NCI-H446 treated with DMSO at 0.1 percent for 48 hours (cell line): Measurements from ENCODE around the gene KCND3.

ENCODE experiments used
- DNase-seq: peaks from one replicate; lab custom pipeline; 2025; lab: John Stamatoyannopoulos, UW

The KCND3 gene

DNA sequence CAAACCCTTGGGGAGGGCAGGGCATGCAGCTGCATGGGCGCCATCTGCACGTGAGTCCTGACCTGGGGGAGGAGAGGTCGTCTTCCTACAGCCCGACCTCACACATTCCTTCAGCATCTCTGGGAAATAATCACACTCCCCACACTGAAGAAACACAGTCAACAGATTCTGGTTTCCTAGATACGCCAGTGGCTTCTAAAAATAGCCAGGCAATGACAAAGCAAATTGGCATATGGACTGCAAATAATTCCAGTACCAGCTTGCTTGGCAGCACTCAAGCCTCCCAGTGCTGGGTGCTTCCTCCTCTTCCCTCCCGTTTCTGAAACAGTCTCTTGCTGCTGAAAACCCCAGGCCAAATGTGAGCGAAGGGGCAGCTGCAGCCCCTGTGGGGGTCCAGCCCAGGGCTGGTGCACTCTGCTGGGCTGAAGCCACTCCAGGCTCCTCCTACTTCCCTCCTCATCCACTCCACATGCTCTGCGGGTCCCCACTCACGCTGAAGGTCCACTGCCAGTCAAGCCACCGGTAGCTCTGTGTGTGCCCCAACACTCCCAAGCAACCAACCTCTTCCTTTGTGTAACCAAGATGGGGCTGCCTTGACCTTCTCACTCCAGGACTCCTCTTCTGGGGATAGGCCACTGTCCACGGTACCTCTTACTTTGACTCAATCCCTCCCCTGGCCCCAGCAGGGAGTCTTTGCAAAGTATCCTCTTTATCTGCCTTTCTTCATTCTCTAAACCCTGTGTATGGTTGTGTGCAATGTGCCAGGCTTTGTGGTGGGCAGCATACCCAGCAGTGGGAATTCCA, 69.0 kb downstream of the KCND3 start:
- DNase-seq, result peak; percentile 96

DNA sequence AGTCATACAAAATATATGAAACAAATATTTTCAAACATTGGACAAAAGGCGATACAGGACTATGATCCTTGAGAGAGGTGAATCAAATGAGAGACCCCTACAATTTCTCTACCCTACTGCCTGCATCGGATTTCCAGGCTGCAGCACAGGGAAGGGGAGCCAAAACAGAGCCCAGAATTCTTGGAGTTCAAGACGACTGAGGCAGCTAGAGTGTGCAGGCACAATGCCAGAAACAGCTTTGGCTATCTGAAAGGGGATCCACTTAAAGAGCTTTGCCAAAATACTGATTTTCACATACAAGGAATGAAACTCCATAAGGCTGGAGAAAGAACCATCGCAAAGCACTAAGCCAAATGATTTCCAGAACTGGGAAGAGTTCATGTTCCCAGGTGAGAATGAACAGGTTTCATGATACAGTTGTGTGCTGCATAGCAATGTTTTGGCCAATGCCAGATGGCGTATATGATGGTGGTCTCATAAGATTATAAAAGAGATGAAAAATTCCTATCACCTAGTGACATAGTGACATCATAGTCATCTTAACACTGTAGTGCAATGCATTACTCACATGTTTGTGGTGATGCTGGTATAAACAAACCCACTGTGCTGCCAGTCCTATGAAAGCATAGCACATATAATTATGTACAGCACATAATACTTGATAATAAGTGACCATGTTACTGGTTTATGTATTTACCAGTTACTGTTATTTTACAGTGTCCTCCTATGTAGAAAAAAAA, 77.5 kb downstream of the KCND3 start:
- DNase-seq, result peak; percentile 38

DNA sequence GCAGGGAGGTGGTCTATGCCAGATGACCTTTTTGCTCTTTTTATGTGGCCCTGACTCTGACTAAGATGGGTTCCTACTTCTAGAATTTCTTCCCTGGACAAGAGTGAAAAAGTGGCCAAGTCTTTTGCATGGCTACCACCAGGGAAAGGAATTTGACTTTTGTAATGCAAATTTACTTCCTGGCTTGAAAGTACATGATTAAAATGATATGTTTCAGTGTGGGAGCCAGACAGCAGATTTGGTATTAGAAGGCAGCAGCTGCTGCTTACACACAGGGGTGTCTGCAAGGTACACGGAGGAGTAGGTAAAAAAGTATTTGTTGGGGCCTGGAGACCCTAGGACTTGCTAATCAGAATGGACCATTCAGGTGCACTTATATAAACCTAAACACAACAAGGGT, 78.4 kb downstream of the KCND3 start:
- DNase-seq, result no peak

DNA sequence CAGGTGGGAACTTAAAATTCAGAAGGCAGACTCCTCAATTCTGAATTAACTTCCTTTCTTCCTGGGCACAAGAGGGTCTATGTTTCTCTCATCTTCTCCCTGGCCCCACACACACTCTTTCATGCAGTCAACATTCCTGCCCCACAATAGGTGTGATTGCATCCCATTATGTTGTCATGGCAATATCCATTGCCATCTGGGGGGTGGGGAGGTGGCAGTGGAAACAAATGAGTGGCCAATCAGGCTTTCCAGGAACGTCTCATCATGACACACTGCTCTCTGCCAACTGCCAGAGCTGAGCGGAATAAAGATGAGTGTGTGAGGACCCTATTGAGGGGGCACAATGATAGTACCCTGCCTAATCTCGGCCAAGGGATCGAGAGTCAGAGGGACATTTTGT, 80.4 kb downstream of the KCND3 start:
- no peak for DNase-seq

DNA sequence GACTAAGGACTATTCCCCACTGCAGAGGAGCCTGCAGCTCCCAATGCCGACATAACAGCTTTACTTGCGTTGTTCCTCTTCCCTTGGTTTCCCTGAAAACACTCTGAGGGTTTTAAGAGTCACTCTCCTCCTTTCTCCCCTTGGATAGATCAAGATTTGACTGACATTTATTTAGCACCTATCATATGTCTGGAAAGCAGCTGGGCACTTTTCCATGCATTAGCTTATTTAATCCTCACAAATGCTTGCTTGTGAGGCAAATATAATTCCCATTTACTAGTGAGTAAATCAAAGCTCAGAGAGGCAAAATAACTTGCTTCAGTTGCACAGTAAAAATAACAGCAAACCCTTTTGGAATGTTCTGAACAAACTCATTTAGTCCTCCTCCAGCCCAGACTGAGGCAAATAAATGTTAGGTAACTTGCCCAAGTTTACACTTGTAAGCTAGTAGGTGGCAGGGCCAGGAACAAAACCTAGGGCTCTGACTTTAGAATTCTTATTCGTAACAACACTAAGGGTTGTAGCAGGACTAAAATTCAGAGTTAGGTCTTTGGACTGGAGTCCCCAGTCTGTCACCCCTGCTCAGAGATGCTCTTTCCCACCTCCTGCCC, 81.4 kb downstream of the KCND3 start:
- no peak for DNase-seq

DNA sequence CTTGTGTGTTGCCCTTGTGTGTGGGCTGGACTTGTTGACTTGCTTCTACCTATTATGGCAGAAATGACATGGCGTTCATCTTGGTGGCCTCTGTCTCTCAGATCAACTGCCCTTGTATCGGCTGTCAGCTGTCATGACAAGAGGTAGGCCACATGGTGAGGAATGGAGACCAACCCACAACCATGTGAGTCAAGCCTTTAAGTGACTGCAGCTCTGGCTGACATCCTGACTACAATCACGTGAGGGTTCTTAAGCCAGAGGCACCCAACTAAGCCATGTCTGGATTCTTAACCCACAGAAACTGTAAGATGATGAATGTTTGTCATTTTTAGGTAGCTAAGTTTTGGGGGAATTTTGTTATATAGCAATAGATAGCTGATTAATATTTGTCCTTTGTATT, 82.1 kb downstream of the KCND3 start:
- DNase-seq, result no peak

DNA sequence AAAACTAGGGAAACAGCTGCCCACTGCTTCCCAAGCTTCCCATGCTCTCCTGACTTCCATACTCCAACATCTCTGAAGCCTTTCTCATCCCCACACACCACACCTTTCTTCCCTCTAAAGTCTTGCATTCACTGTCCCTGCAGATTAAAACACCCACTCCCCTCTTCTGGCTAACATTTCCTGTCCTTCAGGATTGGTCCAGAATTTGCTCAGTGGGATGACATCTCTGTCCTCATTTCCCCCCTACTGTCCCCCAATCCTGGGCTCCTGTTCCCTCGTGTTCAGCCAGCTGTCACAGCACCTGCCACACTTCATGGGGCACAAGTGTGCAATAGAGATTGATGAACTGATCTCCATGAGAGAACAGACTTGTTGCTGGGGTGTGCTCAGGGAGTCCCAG, 82.7 kb downstream of the KCND3 start:
- no peak for DNase-seq

DNA sequence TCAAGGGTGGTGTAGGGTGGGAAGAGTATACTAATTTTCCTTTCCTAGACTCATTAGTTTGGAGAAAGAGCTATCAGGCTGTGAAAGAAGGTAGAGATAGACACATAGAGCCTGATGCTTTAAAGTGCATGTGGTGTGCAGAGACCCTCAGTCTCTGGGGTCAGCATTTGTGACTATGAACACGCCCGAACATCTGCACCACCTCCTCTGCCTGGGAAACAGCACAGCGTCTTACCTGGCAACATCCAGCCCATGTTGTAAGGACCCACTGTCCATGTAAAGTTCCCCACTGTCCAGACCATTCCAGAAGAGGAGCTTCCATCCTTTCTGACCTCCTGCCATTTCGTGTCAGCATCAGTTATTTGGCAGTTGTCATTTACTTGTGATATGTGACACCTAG, 83.4 kb downstream of the KCND3 start:
- DNase-seq, result no peak

DNA sequence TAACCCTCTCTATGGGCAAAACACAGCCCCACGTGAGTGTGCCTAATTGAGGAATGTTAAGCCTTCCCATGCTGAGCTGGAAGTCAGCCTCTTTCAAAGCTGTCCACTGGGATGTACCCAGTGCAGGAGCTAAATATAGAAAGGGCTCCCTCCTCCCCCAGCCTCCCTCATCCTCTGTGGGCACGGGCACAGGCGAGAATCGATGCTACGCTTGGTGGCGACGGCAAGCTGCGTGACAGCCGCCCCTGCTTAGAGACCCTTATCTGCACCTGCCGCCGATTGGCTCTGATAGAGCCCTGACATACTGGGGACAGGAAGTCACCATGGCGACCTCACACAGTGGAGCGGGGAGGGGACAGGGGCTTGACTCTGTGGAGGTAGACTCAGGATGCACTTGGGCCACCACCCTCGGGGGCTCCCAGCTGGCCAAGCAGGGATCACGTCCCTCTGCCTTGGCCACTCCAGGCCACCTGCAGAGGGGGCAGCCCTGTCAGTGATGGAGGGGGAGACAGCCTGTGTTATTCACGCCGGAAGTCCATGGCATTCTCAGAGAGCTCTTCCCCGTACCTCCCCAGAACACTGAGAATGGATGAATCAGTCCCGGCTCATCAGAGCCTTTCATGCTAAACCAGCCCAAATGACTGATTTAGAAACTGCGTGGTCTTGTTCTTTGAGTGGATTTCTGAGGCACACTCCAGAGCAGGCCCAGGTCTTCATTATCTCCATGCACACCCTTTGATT, 84.8 kb downstream of the KCND3 start:
- no peak for DNase-seq

DNA sequence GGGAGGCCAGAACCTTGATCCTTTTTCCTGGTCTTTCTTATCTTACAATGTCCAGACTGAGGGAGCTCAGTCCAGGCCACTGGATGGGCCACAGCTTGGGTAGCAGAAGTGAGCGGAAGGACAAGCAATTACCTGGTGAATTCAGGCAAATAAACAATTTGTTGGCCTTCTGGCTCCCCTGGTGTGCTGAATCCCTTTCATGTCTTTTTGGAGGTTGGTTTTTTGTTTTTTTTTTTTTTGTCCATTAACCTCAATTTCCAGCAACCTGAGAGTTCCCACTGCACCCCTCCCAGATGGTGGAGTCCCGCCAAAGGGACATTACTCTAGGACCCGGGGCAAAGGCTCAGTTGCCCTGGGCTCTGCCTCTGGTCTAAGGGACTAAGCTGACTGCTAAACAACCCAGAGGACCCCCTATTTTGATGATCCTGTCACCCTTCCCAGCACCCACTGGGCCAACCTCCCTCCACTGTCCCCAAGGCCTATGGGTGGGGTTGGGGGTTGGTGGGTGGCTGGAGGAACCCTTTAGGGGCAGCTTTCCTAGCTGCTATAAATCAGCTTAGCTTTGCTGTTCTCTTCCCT, 85.5 kb downstream of the KCND3 start:
- DNase-seq, result no peak

DNA sequence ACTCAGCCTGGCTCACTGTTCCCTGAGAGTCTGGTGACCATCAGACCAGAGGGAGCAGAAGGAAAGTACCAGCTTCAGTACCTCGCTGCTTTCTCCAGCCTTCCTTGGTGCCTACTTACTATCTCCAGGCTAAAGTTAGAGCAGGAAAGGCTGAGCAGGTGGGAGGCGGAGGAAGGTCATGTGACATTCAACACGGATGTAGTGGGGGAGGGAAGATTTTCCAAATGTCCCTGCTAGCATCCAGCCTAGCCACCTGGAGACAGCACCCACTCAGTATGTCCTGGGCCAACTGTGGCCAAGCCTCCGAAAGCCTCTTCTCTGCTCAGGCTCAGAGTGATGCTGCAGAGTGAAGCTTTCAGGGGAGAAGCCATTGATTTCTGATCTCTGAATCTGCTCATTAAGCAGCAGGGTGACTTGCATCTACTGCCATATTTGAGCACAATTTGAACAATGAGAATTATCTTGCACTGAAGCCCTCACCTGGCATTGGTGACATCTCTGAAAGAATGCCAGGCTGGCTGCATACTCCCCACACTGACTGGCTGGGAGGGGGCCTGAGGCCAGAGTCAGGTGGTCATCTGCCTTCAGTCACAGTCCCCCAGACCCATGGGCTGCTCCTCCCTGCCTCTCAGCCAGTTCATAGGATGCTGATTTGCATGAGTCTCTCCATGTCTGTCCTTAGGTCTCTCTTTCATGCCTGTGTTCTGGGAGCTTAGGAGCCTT, 86.2 kb downstream of the KCND3 start:
- DNase-seq, result no peak

DNA sequence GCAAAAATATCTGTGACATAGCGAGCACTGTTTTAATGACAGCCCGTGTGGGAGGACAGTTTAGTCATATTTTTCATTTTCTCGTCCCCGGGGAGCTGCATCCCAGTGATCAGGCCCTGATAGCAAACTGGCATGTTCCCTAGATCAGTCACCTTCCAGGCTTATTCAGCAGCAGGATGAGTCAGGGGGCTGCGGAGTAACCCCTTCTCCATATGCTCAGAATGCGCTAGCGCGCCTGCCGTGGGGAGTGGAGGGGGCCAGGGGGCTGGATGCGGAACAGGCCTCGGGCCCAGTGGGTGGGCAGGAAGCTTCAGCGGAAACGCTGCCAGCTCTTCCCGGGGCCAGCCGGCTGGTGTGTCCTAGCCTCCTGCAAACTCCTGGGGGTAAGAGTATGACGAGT, 94.0 kb downstream of the KCND3 start:
- peak; percentile 82 for DNase-seq

DNA sequence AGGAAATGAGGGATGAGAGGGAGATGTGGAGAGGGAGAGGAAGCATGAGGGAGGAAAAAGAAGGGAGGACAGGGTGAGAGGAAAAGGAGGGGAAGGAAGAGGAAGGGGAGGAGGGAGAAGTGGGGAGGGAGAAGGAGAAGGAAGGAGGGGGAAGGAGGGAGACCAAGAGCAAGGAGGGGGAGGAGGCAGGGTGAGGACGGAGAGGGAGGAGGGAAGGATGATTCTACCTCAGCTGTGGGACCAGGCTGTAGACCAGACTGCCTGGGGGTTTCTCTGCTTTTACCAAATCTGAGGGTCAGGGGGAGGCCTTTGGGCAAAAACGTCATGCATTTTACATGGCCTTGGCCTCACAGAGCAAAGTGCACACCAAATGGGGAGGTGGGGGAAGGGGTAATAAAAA, 94.5 kb downstream of the KCND3 start:
- no peak for DNase-seq

DNA sequence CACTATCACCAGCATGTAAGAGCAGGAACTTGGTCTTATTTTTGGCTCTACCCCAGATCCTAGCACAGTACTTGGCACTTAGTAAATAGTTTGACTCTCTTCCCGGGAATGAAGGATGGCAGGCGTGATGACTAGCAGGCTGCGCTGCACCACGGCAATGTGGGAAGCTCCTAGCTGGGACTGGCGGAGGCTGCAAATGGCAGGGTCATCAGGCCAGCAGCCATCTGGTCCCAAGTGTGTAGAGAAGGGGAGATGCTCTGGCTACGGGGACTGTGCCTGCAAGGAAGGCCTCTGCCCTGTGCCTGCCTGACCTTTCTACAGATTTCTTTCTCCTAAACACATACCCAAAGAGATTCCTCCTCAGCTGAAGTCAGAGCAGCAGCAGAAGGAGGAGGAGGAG, 95.0 kb downstream of the KCND3 start:
- peak; percentile 46 for DNase-seq

DNA sequence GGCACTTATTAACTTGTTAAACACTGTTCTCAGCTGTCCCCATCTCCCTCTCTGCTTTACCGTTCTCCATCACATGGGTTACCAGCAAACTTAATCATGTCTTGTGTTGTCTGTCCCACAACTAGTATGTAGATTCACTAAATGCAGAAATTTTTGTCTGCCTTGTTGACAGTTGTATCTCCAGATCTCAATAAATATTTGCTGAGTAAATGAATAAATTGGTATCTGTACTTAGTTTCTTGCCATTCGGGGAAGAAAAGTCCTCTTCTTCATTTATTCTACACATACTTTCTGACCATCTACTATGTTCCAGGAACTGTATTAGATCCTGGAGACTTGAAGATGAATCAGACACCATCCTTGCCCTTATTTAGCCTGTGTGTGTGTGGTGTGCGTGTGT, 97.9 kb downstream of the KCND3 start:
- no peak for DNase-seq

DNA sequence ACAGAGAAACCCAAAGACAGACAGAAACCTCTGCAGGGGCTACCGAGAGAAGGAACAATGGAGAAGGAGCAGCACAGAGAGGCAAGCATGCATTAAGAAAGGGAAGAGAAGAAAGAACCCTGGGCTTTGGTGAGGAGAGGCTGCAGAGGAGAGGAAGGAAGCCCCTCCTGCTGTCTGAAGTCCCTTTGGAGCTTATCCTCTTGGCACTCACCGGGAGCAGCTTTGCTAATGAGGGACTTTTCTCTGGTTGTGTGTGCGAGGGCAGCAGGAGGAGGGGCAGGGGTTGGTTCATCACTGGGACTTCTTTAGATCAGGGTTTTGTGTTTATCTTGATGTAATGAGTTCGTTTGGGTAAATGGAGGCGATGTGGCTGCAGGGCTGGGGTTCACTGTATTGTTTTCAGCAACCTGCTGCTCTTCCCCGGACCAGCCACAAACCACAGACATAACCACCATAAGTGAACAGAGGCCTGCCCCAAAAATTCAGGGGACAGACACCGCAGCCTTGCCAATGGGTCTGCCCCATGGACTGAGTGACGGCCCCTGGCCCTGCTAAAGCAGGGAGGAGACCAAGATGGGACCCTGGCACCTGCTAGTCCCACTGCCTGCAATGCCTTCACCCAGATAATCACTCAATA, 100.6 kb downstream of the KCND3 start:
- no peak for DNase-seq

DNA sequence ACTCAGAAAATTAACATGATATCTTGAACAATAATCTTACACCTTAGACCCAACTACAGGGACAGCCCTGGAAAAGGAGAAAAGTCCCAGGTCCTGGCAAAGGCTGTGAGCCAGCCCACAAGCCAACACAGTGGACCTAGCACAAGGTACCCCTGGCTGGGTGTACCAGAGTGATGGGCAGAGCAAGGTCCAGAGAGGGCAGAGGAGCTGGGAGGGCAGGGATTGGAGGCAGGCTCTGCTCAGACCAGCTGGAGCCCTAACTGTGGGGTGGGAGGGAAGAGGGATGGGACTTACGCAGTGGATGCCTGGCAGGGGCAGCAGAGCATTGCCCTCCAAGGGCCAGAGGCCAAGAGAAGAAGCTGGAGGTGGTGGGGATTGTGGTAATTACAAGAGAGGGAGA, 101.6 kb downstream of the KCND3 start:
- no peak for DNase-seq

DNA sequence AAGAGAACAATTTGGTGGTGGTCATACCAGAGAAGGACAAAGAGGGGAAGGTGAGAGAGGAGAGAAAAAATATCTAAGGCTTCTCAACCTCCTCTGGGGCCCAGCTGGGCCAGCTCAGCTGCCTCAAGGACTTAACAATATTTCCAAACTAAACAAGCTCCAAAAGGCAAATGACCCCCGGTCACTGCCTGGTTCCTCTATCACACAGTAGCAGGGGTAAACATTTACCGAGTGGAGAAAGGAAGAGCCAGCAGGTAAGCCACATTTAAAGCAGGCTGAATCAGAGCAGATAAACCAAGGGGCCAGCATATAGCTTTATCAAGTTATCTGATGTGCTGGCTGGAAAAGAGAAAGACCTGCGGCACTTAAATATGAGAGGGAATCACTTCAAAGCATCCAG, 102.1 kb downstream of the KCND3 start:
- no peak for DNase-seq

DNA sequence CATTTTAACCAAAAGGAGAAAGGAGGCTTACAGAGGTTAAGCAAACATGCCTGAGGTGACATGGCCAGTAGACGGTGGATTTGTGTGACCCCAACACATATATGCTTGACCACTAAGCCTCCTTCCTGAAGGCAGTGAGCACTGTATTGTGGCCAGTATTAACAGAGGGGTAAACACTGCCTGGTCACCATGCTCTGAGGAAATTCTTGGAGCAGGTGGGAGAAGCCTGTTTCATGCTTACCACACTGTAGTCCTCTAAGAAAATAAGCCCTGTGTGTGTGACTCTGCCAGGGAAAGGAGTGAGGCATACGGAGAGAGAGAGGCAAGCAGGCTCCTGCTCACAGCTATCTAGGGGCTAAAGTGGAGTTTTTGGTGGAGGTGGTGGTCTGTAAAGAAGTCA, 102.7 kb downstream of the KCND3 start:
- DNase-seq, result no peak

DNA sequence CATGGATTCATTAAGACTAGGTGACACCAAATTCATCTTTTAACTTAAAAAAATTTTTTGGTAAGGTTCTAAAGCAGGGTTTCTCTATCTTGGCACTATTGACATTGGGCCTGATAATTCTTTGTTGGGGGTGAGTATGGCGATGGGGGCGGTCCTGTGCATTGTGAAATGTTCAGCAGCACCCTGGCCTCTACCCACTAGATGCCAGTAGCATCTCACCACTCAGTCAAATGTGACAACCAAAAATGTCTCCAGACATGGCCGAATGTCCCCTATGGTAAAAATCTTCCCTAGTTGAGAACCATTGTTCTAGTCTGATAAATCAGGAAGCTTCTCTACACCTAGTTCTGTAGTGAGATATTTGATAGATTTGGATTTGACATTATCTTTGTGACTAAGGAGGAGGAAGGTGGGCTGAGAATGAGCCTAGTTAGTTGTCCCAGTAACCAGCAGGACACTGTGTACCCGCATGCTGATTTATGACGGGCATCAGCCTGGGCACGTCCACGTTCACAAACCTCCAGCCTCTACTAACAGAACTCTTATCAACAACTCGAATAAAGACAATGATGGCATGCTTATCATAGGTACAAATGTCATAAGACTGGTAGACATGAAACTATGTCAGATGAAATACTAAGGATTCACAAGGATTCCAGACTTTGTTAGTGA, 104.6 kb downstream of the KCND3 start:
- no peak for DNase-seq
